ENCODE data around the gene SUB1. TPM values are rescaled to one million over a fixed set of nuclear protein-coding genes. Genes with fewer than 3 reads are reported as not detected.

SUB1 gene
- polyA plus RNA-seq, 1 donor (not counting 4 experiments of a cell fraction or from before 2014, with no cell fraction given) = 432 TPM

DNA sequence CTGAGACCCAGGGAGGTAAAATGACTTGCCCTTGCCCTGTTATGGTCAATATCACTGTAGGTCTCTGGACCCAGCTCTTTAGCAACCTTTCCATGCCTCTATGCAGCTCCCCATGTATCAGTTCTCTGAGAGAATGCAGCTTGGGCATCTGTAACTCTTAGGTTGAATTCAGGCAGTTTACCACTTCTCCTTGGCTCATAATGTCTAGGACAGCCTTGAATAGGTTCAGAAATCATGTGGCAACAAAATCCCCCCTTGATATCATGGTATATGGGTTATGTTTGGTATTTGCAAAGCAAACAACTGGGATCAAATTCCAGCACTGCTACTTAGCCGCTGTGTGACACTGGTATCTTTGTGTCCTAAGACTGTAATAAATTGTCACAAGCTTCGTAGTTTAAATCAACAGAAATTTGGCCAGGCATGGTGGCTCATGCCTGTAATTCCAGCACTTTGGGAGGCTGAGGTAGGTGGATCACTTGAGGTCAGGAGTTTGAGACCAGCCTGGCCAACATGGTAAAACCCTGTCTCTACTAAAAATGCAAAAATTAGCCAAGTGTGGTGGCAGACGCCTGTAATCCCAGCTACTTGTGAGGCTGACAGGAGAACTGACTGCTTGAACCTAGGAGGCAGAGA is 10.7 kb upstream of the SUB1 start:
- H3K4me3 ChIP-seq (ENCODE audit: control insufficient read depth in 2 of 3, extremely low read depth in 1 of 3, insufficient read depth in 2 of 3, low read depth in 1 of 3, low read length in 3 of 3) = no peak overlapping the region
- DNase-seq (ENCODE audit: low read depth, low spot score) (no peak), FAIRE-seq (no peak)

DNA sequence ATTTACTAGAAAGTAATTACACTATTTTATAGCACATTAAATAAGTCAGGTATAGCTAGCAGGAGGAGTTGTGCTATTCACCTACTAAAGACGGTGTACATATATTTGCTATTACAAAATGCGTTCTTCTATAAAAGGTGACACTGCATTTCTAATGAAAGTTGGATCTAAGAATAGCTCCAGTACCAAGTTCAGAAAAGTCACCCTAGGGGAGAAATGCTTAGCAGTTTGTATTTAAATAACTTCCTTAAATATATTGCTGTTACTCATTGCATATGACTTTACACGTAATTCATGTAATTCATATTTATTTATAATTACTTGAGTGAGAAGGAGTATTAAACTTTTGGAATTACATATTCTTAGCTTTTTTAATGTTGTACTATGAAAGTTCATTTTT is 7.0 kb upstream of the SUB1 start:
- Histone ChIP-seq H3K4me2 (ENCODE audit: control insufficient read depth, extremely low read depth, insufficient read depth, low read depth, low read length) (no peak overlapping the region), H3K9ac (ENCODE audit: control insufficient read depth, extremely low read depth, insufficient read depth, low read length) (no peak overlapping the region), H3K4me1 (ENCODE audit: control insufficient read depth, extremely low read depth, insufficient read depth, low read length) (no peaks in the 10 kb centered on the region), H3K27me3 (ENCODE audit: control insufficient read depth, extremely low read depth, insufficient read depth, low read length) (no peaks in the 10 kb centered on the region), H3K9me1 (ENCODE audit: control insufficient read depth, extremely low read depth, insufficient read depth, low read length) (no peaks in the 10 kb centered on the region), H3K79me2 (ENCODE audit: control insufficient read depth, insufficient read depth, low read length) (no peaks in the 10 kb centered on the region), H3K36me3 (ENCODE audit: control insufficient read depth in 2 of 2, extremely low read depth in 1 of 2, insufficient read depth in 2 of 2, low read length in 2 of 2) (no peaks in the 10 kb centered on the region), H2AFZ (ENCODE audit: control insufficient read depth, low read length) (no peak overlapping the region), H3K4me3 (ENCODE audit: control insufficient read depth in 2 of 3, extremely low read depth in 1 of 3, insufficient read depth in 2 of 3, low read depth in 1 of 3, low read length in 3 of 3) (no peak overlapping the region), H3K9me3 (ENCODE audit: control insufficient read depth, low read depth, low read length) (no peaks in the 10 kb centered on the region), H4K20me1 (ENCODE audit: control insufficient read depth, extremely low read depth, insufficient read depth, low read length) (no peaks in the 10 kb centered on the region), H3K27ac (ENCODE audit: control insufficient read depth, insufficient read depth, low read length) (no peak overlapping the region)
- TF ChIP-seq, protein P1, sequence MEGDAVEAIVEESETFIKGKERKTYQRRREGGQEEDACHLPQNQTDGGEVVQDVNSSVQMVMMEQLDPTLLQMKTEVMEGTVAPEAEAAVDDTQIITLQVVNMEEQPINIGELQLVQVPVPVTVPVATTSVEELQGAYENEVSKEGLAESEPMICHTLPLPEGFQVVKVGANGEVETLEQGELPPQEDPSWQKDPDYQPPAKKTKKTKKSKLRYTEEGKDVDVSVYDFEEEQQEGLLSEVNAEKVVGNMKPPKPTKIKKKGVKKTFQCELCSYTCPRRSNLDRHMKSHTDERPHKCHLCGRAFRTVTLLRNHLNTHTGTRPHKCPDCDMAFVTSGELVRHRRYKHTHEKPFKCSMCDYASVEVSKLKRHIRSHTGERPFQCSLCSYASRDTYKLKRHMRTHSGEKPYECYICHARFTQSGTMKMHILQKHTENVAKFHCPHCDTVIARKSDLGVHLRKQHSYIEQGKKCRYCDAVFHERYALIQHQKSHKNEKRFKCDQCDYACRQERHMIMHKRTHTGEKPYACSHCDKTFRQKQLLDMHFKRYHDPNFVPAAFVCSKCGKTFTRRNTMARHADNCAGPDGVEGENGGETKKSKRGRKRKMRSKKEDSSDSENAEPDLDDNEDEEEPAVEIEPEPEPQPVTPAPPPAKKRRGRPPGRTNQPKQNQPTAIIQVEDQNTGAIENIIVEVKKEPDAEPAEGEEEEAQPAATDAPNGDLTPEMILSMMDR (optimal IDR thresholded peaks at IDR 0.05 in 1 of 3, IDR thresholded peaks at IDR 0.05 in 1 of 3, conservative IDR thresholded peaks at IDR 0.05 in 1 of 3; ENCODE audit: extremely low read depth in 1 of 3, insufficient read depth in 2 of 3, low read length in 3 of 3) = no peak
- DNase-seq (ENCODE audit: low read depth, low spot score) = no peak
- dilution Hi-C loops (cut with MboI; ENCODE audit: extremely low pct_ligation_motif_present, low sequenced_read_pairs) = no loop called here
- no peak for FAIRE-seq

More for the DNA sequence above, 10.7 kb upstream of the SUB1 start:
- Histone ChIP-seq H2AFZ (ENCODE audit: control insufficient read depth, low read length) (no peak overlapping the region), H3K9me1 (ENCODE audit: control insufficient read depth, extremely low read depth, insufficient read depth, low read length) (no peaks in the 10 kb centered on the region), H3K27me3 (ENCODE audit: control insufficient read depth, extremely low read depth, insufficient read depth, low read length) (no peaks in the 10 kb centered on the region), H3K4me1 (ENCODE audit: control insufficient read depth, extremely low read depth, insufficient read depth, low read length) (no peaks in the 10 kb centered on the region), H4K20me1 (ENCODE audit: control insufficient read depth, extremely low read depth, insufficient read depth, low read length) (no peaks in the 10 kb centered on the region), H3K9me3 (ENCODE audit: control insufficient read depth, low read depth, low read length) (no peaks in the 10 kb centered on the region), H3K4me2 (ENCODE audit: control insufficient read depth, extremely low read depth, insufficient read depth, low read depth, low read length) (no peak overlapping the region), H3K27ac (ENCODE audit: control insufficient read depth, insufficient read depth, low read length) (no peak overlapping the region), H3K36me3 (ENCODE audit: control insufficient read depth in 2 of 2, extremely low read depth in 1 of 2, insufficient read depth in 2 of 2, low read length in 2 of 2) (no peaks in the 10 kb centered on the region), H3K9ac (ENCODE audit: control insufficient read depth, extremely low read depth, insufficient read depth, low read length) (no peak overlapping the region), H3K79me2 (ENCODE audit: control insufficient read depth, insufficient read depth, low read length) (no peaks in the 10 kb centered on the region)
- TF ChIP-seq, protein P1 (optimal IDR thresholded peaks at IDR 0.05 in 1 of 3, IDR thresholded peaks at IDR 0.05 in 1 of 3, conservative IDR thresholded peaks at IDR 0.05 in 1 of 3; ENCODE audit: extremely low read depth in 1 of 3, insufficient read depth in 2 of 3, low read length in 3 of 3) = no peak
- no peak for TF ChIP-seq EZH2 (IDR thresholded peaks at IDR 0.05; ENCODE audit: low read length)
- dilution Hi-C loops (cut with MboI; ENCODE audit: extremely low pct_ligation_motif_present, low sequenced_read_pairs) = no loop called here

Measured in keratinocyte (primary cell).